ENCODE results near the gene CRHR2.
A peak's percentile ranks its signal among the peaks of the same experiment; 100 is the strongest.
"Not testable (repeated sequence)": the region's sequence is repeated elsewhere in the genome, so short reads cannot be mapped to it uniquely, and the experiment has no call there.

The CRHR2 gene

GRCh38 chr7:30682212-30683083 is at the start of gene CRHR2:
Gene CRHR2, minus strand, starts transcription at chr7:30682456. Its CDS starts 176 bp downstream, at chr7:30682280.
- no peak for DNase-seq

- DNase-seq = no peak
Measured at GRCh38 chr7:30731581-30731980, 49.3 kb upstream of the CRHR2 start.

- DNase-seq = no peak
Measured at GRCh38 chr7:30730996-30731395, 48.7 kb upstream of the CRHR2 start.

GRCh38 chr7:30730097-30730496 is 47.8 kb upstream of the CRHR2 start:
- no peak for DNase-seq

- no peak for DNase-seq
Measured at GRCh38 chr7:30729642-30730041, 47.4 kb upstream of the CRHR2 start.

- no peak for DNase-seq
Measured at GRCh38 chr7:30728591-30729100, 46.4 kb upstream of the CRHR2 start.

GRCh38 chr7:30727061-30727945 is 45.0 kb upstream of the CRHR2 start:
- DNase-seq = peak; percentile 30

- no peak for DNase-seq
Measured at GRCh38 chr7:30726296-30727006, 44.2 kb upstream of the CRHR2 start.

- DNase-seq = no peak
Measured at GRCh38 chr7:30723776-30724175, 41.5 kb upstream of the CRHR2 start.

GRCh38 chr7:30722671-30723070 is 40.4 kb upstream of the CRHR2 start:
- no peak for DNase-seq

- no peak for DNase-seq
Measured at GRCh38 chr7:30722187-30722586, 39.9 kb upstream of the CRHR2 start.

- DNase-seq = no peak
Measured at GRCh38 chr7:30721211-30721610, 39.0 kb upstream of the CRHR2 start.

- DNase-seq = not testable (repeated sequence)
Measured at GRCh38 chr7:30719434-30719833, 37.2 kb upstream of the CRHR2 start.

- DNase-seq = peak; percentile 2
Measured at GRCh38 chr7:30717181-30717580, 34.9 kb upstream of the CRHR2 start.

GRCh38 chr7:30714129-30714528 is 31.9 kb upstream of the CRHR2 start:
- no peak for DNase-seq

GRCh38 chr7:30713392-30713791 is 31.1 kb upstream of the CRHR2 start:
- no peak for DNase-seq

GRCh38 chr7:30710669-30711068 is 28.4 kb upstream of the CRHR2 start:
- no peak for DNase-seq

GRCh38 chr7:30709549-30709948 is 27.3 kb upstream of the CRHR2 start:
- DNase-seq = no peak

- no peak for DNase-seq
Measured at GRCh38 chr7:30708983-30709382, 26.7 kb upstream of the CRHR2 start.

GRCh38 chr7:30708412-30708811 is 26.2 kb upstream of the CRHR2 start:
- no peak for DNase-seq

- DNase-seq = no peak
Measured at GRCh38 chr7:30707391-30708357, 25.4 kb upstream of the CRHR2 start.

GRCh38 chr7:30706908-30707307 is 24.7 kb upstream of the CRHR2 start:
- DNase-seq = no peak
